Cardiac muscle cell (in vitro differentiated cells and primary cell): ENCODE measurements around the gene GCNT2. TPM values are rescaled to one million over a fixed set of nuclear protein-coding genes. Genes with fewer than 3 reads are reported as not detected.

ENCODE experiments used
- DNase-seq, 2 donors: peaks; one replicate each; pipeline versions ENCODE4 v3.0.0 to v3.0.0-alpha.2; 2010 to 2017; ENCODE audit warnings: low read depth in 1 of 2, low spot score in 1 of 2
- H3K27ac ChIP-seq: fragments of 200-600 bp; sonication (generic); 2 replicates; pipeline ENCODE4 v1.5.1; 2016
- H3K27me3 ChIP-seq: fragments of 200-600 bp; sonication (generic); 2 replicates; pipeline ENCODE4 v1.6.0; 2016; ENCODE audit warnings: control low read depth
- H3K36me3 ChIP-seq: fragments of 200-600 bp; sonication (generic); 2 replicates; pipeline ENCODE4 v1.5.1; 2016; ENCODE audit warnings: control low read depth
- H3K4me1 ChIP-seq: fragments of 200-600 bp; sonication (generic); 2 replicates; pipeline ENCODE4 v1.8.1; 2017; ENCODE audit warnings: low read depth, mild to moderate bottlenecking, mixed run types
- H3K4me3 ChIP-seq: fragments of 200-600 bp; sonication (generic); 2 replicates; pipeline ENCODE4 v1.5.1; 2016; ENCODE audit warnings: mild to moderate bottlenecking
- H3K9me3 ChIP-seq: fragments of 200-600 bp; sonication (generic); 2 replicates; pipeline ENCODE4 v1.5.1; 2017; ENCODE audit warnings: low read depth, mild to moderate bottlenecking, control low read depth
- CTCF ChIP-seq: IDR thresholded peaks from 2 replicates; pipeline ENCODE4 v1.5.1; 2012; ENCODE audit warnings: low read depth, mild to moderate bottlenecking, low read length
- polyA plus RNA-seq: library from polyadenylated mRNA; unstranded; fragments of >200 nt; fragmentation: Nextera tagmentation; extraction: Ambion mirVana; gene quantifications from 2 replicates; pipeline ENCODE4 v1.2.1, GENCODE V29; 2016
- total RNA-seq: library from RNA; depleted of rRNA; stranded (reverse); fragments of >200 nt; gene quantifications from 2 replicates; pipeline ENCODE4 v1.2.3, GENCODE V29; 2016

GCNT2 gene
- total and polyA plus RNA-seq, 2 experiments from 2014 or later, result 21.4 to 27.3 TPM

GRCh38 chr6:10627800-10628199 lies 106.6 kb downstream of the GCNT2 start:
- no peaks in the 10 kb centered on the region for H3K9me3 ChIP-seq
- H3K27ac ChIP-seq, result no peak overlapping the region
- no peak overlapping the region for H3K4me3 ChIP-seq
- no peak for DNase-seq
- H3K27me3 ChIP-seq, result no peaks in the 10 kb centered on the region
- no peaks in the 10 kb centered on the region for H3K4me1 ChIP-seq
- no peak for TF ChIP-seq CTCF
- peaks cover 21% of the 10 kb centered on the region for H3K36me3 ChIP-seq

GRCh38 chr6:10630178-10630577 lies 109.0 kb downstream of the GCNT2 start:
- H3K27ac ChIP-seq, result no peak overlapping the region

GRCh38 chr6:10633216-10633615 lies 112.1 kb downstream of the GCNT2 start:
- H3K9me3 ChIP-seq, result no peaks in the 10 kb centered on the region
- H3K4me1 ChIP-seq, result no peaks in the 10 kb centered on the region
- TF ChIP-seq CTCF, result no peak
- H3K27me3 ChIP-seq, result no peaks in the 10 kb centered on the region
- no peaks in the 10 kb centered on the region for H3K36me3 ChIP-seq
- no peak overlapping the region for H3K4me3 ChIP-seq
- DNase-seq, result peak in 1 of 2 donors; percentile 1
- no peak overlapping the region for H3K27ac ChIP-seq

More at GRCh38 chr6:10630178-10630577, 109.0 kb downstream of the GCNT2 start:
- Histone ChIP-seq H3K36me3 (peaks cover 21% of the 10 kb centered on the region), H3K4me1 (no peaks in the 10 kb centered on the region), H3K27me3 (no peaks in the 10 kb centered on the region), H3K4me3 (no peak overlapping the region), H3K9me3 (no peaks in the 10 kb centered on the region)
- no peak for TF ChIP-seq CTCF
- no peak for DNase-seq

GRCh38 chr6:10640412-10640811 lies 119.3 kb downstream of the GCNT2 start:
- H3K4me3 ChIP-seq, result no peak overlapping the region
- DNase-seq, result no peak
- no peaks in the 10 kb centered on the region for H3K27me3 ChIP-seq
- H3K36me3 ChIP-seq, result no peaks in the 10 kb centered on the region
- no peaks in the 10 kb centered on the region for H3K9me3 ChIP-seq
- H3K4me1 ChIP-seq, result no peaks in the 10 kb centered on the region
- H3K27ac ChIP-seq, result no peak overlapping the region
- no peak for TF ChIP-seq CTCF

- no peaks in the 10 kb centered on the region for H3K4me1 ChIP-seq
- H3K27me3 ChIP-seq, result no peaks in the 10 kb centered on the region
- H3K9me3 ChIP-seq, result no peaks in the 10 kb centered on the region
- TF ChIP-seq CTCF, result no peak
- H3K36me3 ChIP-seq, result no peaks in the 10 kb centered on the region
- no peak overlapping the region for H3K4me3 ChIP-seq
- no peak overlapping the region for H3K27ac ChIP-seq
- no peak for DNase-seq
These were observed 120.4 kb downstream of the GCNT2 start for GRCh38 chr6:10641528-10641927.

GRCh38 chr6:10643201-10643651 lies 122.1 kb downstream of the GCNT2 start:
- TF ChIP-seq CTCF, result no peak

More at GRCh38 chr6:10643201-10643651, 122.1 kb downstream of the GCNT2 start:
- H3K36me3 ChIP-seq, result no peaks in the 10 kb centered on the region
- no peaks in the 10 kb centered on the region for H3K27me3 ChIP-seq
- DNase-seq, result no peak
- H3K4me3 ChIP-seq, result no peak overlapping the region
- no peaks in the 10 kb centered on the region for H3K9me3 ChIP-seq
- H3K4me1 ChIP-seq, result no peaks in the 10 kb centered on the region
- H3K27ac ChIP-seq, result no peak overlapping the region
